Vagina (tissue), 2 donors: ENCODE results near the gene MARK3. TPM values are rescaled to one million over a fixed set of nuclear protein-coding genes. Genes with fewer than 3 reads are reported as not detected.

ENCODE experiments used
- DNase-seq, 2 donors: peaks; one replicate each; pipeline ENCODE4 v3.0.0-alpha.2; 2017; ENCODE audit errors: extremely low spot score in 2 of 2
- H3K27ac ChIP-seq: fragments of 200-600 bp; sonication (generic); one replicate; pipeline ENCODE4 v1.5.1; 2019
- H3K27me3 ChIP-seq: fragments of 200-600 bp; sonication (generic); one replicate; pipeline ENCODE4 v1.5.1; 2019
- H3K36me3 ChIP-seq, 2 donors: fragments of 200-600 bp; sonication (generic); one replicate each; pipeline ENCODE4 v1.5.1; 2017 to 2019
- H3K4me1 ChIP-seq: fragments of 200-600 bp; sonication (generic); one replicate; pipeline ENCODE4 v1.5.1; 2019
- H3K4me3 ChIP-seq, 2 donors: fragments of 200-600 bp; sonication (generic); 1 replicate in 1 of 2; 2 replicates in 1 of 2; pipeline ENCODE4 v1.5.1; 2016 to 2019
- H3K9me3 ChIP-seq: fragments of 200-600 bp; sonication (generic); one replicate; pipeline ENCODE4 v1.5.1; 2019
- POLR2A ChIP-seq, 2 donors: fragments of 450-650 bp; IDR thresholded peaks; one replicate each; pipeline ENCODE4 v1.6.1; 2017; ENCODE audit warnings: antibody characterized with exemption in 2 of 2, mild to moderate bottlenecking in 2 of 2, moderate library complexity in 2 of 2
- POLR2AphosphoS5 ChIP-seq, 2 donors: sonication (generic); formaldehyde crosslinking; IDR thresholded peaks; one replicate each; pipeline ENCODE4 v1.9.0; 2017; ENCODE audit warnings: antibody characterized with exemption in 2 of 2, mild to moderate bottlenecking in 2 of 2, low read depth in 1 of 2; ENCODE audit not compliant: insufficient read depth in 1 of 2
- intact Hi-C: fragments of 100-400 bp; cut with DNase I; formaldehyde crosslinking; loops from one replicate; pipeline ENCODE4 v1.15.1; 2023
- total RNA-seq: library from RNA; depleted of rRNA; stranded (reverse); fragments of >200 nt; gene quantifications from one replicate; pipeline ENCODE4 v1.2.3, GENCODE V29; 2016
- TF ChIP-seq, protein P1 (sequence below), 3 experiments: fragments of 450-650 bp in 2 of 3; fragments of 200-600 bp in 1 of 3; sonication (generic) in 1 of 3; IDR thresholded peaks; one replicate each; pipeline ENCODE4 v1.5.1; 2017 to 2019; ENCODE audit warnings: antibody characterized with exemption in 3 of 3, mild to moderate bottlenecking in 2 of 3, moderate library complexity in 2 of 3

MARK3 gene
- total RNA-seq, 1 donor from 2014 or later: 77.6 TPM

DNA sequence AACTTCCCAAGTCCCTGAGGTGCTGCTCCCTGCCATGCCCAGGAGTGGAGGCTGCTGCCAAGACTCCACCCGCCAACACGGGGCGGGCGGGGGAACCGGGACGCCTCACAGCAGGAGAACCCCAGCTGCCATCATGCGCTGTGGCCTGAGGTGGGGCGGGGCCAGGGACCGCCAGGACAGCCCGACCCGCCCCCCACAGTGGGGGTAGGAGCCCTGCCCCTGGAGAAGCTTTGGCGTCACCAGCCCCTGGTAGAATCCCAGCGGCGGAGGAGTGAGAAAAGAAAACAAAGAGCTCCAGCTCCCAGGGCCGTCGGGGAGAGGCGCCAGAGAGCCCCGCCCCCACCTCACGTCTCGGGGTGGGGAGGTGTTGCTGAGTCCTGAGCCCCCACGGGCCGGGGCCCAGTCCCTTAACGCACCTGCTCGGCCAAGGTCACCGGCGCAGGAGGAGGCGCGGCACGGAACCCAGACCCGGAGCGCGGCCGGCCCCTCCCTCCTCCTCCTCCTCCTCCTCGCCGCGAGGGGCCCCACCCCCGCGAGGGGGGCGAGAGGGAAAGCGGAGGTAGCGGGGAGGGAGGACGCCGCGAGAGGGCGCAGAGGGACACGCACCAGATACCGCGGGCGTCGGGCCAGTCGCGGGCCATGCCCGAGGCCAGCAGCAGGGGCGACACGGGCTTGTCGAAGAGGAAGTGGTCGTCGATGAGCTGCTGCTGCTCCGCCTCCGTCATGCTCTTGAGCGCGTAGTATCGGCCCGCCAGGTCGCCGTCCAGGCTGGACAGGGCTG is 135.6 kb downstream of the MARK3 start:
- Histone ChIP-seq H3K36me3 (no peaks in the 10 kb centered on the region), H3K9me3 (no peaks in the 10 kb centered on the region), H3K27me3 (no peaks in the 10 kb centered on the region), H3K4me3 (peak overlapping the region; percentile 56 to 65), H3K4me1 (peaks cover 51% of the 10 kb centered on the region), H3K27ac (peak overlapping the region; percentile 90)
- TF ChIP-seq POLR2A (IDR thresholded peaks at IDR 0.05) (no peak), POLR2AphosphoS5 (IDR thresholded peaks at IDR 0.05; ENCODE audit: insufficient read depth in 1 of 2, low read depth in 1 of 2) (peak; percentile 9 to 86)
- TF ChIP-seq, protein P1, sequence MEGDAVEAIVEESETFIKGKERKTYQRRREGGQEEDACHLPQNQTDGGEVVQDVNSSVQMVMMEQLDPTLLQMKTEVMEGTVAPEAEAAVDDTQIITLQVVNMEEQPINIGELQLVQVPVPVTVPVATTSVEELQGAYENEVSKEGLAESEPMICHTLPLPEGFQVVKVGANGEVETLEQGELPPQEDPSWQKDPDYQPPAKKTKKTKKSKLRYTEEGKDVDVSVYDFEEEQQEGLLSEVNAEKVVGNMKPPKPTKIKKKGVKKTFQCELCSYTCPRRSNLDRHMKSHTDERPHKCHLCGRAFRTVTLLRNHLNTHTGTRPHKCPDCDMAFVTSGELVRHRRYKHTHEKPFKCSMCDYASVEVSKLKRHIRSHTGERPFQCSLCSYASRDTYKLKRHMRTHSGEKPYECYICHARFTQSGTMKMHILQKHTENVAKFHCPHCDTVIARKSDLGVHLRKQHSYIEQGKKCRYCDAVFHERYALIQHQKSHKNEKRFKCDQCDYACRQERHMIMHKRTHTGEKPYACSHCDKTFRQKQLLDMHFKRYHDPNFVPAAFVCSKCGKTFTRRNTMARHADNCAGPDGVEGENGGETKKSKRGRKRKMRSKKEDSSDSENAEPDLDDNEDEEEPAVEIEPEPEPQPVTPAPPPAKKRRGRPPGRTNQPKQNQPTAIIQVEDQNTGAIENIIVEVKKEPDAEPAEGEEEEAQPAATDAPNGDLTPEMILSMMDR (IDR thresholded peaks at IDR 0.05): peak; percentile 18 to 69 (median 44)
- intact Hi-C loops: loop anchor here (2.0 kb wide), 1 partner anchor 30 kb away; no protein-coding TSS in a partner anchor
- no peak for DNase-seq

DNA sequence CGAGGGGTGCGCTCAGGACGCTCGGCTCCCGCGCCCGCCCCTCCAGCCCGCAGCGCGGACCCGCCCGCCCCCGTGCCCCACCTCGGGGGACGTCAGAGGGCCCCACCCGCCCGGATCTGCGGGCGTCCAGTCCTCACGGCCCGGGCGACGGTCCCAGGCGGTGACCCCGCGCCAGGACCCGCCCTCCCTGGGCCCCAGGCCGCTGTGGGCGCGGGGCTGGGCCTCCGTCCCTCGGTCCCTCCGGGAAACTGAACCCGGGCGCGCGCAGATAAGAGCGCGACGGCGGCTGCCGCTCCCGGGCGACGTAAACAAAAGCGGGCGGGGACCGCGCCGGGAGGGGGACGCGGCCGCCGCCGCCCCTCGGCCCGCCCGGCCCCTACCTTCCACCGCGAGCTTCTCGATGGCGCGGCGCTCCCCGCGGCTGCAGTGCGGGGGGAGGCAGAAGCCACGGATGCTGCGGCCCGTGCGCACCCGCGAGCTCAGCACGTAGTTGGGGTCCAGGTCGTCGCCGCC is 136.3 kb downstream of the MARK3 start:
- Histone ChIP-seq H3K27me3 (no peaks in the 10 kb centered on the region), H3K4me3 (peak overlapping the region; percentile 56 to 65), H3K9me3 (no peaks in the 10 kb centered on the region), H3K36me3 (no peaks in the 10 kb centered on the region), H3K4me1 (peaks cover 57% of the 10 kb centered on the region), H3K27ac (peak overlapping the region; percentile 90)
- intact Hi-C loops: loop anchor here (2.0 kb wide), 1 partner anchor 29 kb away; no protein-coding TSS in a partner anchor
- DNase-seq: no peak
- TF ChIP-seq, protein P1 (IDR thresholded peaks at IDR 0.05): no peak
- no peak for TF ChIP-seq POLR2AphosphoS5 (IDR thresholded peaks at IDR 0.05; ENCODE audit: insufficient read depth in 1 of 2, low read depth in 1 of 2)
- no peak for TF ChIP-seq POLR2A (IDR thresholded peaks at IDR 0.05)

DNA sequence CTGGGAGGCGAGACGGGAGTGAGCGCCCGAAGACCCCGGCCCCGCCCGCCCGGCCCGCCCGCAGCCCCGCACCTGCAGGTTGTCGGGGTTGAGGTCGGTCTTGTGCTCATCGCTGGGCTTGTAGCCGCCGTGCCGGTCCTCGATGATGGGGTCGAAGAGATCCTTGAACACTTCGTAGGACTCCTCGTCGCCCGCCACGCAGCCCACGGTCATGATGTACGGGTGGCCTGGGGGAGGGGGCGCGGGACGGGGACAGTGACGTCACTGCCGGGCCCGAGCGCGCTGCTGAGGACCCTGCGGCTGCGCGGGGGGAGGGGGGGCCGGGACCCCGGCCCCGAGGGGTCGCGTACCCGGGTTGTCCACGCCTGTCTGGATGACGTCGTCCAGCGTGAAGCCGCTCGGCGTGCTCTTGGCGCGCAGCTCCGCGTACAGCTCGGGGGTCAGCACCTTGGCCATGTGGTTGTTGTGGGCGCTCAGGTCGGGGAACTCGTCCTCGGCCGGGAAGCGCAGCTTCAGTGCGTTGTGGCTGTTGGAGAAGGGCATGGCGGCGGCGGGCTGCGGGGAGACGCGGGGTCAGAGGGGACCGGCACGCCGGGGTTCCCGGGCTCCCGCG is 136.8 kb downstream of the MARK3 start:
- Histone ChIP-seq H3K4me3 (peak overlapping the region; percentile 56 to 65), H3K27me3 (no peaks in the 10 kb centered on the region), H3K9me3 (no peaks in the 10 kb centered on the region), H3K27ac (peak overlapping the region; percentile 90), H3K36me3 (no peaks in the 10 kb centered on the region), H3K4me1 (peaks cover 63% of the 10 kb centered on the region)
- TF ChIP-seq POLR2AphosphoS5 (IDR thresholded peaks at IDR 0.05; ENCODE audit: insufficient read depth in 1 of 2, low read depth in 1 of 2) (no peak), POLR2A (IDR thresholded peaks at IDR 0.05) (no peak)
- TF ChIP-seq, protein P1 (IDR thresholded peaks at IDR 0.05): no peak
- no peak for DNase-seq
- intact Hi-C loops: loop anchor here (2.0 kb wide), 1 partner anchor 29 kb away; no protein-coding TSS in a partner anchor

DNA sequence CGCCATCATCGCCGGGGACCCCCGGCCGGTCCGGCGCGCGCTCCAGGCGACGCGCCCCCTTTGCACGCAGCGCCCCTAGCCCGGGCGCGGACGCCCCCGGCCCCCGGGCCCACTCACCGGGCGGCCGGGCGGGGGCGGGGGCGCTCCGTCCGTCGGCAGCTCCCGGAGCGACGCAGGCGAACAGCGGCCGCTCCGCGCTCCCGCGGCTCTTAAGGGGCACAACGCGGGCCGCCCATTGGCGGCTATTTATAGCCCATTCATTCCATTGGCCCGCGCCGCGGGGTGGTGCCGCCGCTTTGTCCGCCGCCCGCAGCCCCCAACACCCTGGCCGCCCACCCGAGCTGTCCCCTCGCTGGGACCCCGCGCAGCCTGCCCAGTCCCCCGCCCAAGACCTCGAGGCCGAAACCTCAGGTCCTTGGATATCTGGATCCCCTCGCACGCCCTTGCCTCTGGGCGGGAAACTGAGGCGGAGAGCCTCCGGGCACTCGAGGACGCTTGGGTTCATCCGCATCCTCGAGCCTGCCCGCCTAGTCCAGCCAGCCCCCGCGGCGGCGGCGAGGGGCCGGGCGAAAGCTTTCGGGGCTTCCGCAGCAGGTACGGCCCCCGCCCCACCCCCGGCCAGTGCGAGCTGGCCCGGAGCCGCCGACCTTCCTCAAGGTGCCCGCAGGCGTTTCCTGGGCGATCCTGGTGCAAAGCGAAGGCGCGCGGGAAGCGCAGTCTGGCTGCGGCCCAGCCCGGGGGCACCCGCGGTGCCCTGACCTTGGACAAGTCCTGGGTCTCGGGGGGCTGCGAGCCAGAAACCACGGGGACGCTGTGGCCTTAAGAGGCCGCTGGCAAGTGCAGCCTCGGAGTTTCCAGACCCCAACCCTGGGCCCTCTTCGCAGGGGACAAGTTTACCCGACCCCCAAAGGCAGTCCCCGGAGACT is 137.7 kb downstream of the MARK3 start, which contains the start of gene CKB:
CKB (minus strand) TSS at position 182 of the 926 bp plus-strand sequence. CDS start 337 bp downstream, outside the sequence.
- DNase-seq: no peak
- Histone ChIP-seq H3K4me3 (peak within 1 kb of the TSS; percentile 56 to 65), H3K4me1 (peaks cover 65% of the 10 kb centered on the region), H3K27me3 (no peaks in the 10 kb centered on the region), H3K9me3 (no peaks in the 10 kb centered on the region), H3K36me3 (no peaks in the 10 kb centered on the region), H3K27ac (peak within 1 kb of the TSS; percentile 90)
- TF ChIP-seq, protein P1 (IDR thresholded peaks at IDR 0.05): no peak
- TF ChIP-seq POLR2A (IDR thresholded peaks at IDR 0.05) (peak in 1 of 2 donors; percentile 65), POLR2AphosphoS5 (IDR thresholded peaks at IDR 0.05; ENCODE audit: insufficient read depth in 1 of 2, low read depth in 1 of 2) (peak in 1 of 2 donors; percentile 64)
- intact Hi-C loops: no loop called here
